NCI-H82 (cell line): ENCODE results near the gene ERG28.
"Not testable (repeated sequence)": the region's sequence is repeated elsewhere in the genome, so short reads cannot be mapped to it uniquely, and the experiment has no call there.

ENCODE experiments used
- DNase-seq: peaks from one replicate; lab custom pipeline; 2025; lab: John Stamatoyannopoulos, UW

The ERG28 gene, protein sequence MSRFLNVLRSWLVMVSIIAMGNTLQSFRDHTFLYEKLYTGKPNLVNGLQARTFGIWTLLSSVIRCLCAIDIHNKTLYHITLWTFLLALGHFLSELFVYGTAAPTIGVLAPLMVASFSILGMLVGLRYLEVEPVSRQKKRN

DNA sequence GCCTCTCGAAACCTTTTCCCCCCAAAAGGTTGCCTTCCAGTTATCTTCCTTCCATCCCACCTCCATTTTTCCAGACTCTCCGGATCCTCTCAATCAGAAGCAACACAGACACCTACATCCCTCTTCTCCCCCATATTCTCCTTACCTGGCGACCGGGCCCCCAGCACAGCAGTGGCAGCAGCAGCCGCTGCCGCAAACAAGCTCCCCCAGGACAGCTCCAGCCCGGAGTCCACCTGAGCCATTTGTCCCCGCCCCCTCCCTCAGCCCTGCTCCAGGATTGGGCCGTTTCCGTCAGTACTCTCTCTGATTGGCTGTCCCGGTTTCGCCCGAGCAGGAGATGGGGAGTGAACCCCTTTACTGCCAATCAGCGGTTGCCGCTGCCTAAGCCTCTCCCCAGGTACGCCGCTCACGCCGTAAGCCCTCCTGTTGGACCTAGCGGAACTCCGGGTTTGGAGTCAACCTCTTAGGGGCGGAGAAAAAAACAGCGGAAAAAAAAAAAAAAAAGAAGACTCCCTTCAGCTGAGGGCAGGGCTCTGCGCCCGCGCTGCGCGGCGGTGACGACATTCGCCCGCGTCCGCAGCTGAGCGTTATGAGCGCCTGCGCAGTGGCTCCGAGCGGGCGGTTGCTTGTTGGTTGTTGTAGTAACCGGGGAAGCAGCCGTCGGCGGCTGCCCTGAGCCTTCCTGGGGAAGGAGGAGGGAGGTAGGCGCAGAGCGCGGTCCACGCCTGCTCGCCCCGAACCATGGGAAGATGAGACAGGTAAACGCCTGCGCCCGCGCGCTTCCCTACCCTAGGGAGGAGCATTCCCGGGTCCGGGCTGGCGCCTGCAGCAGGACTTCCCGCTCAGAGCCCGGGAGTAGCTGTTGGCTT is at the start of gene ERG28, which contains the start of gene TTLL5:
Gene ERG28, minus strand, starts transcription at position 247 of the 869 bp plus-strand sequence. CDS start 3,374 bp downstream, outside the sequence.
Gene TTLL5, plus strand, starts transcription at position 617 of the 869 bp plus-strand sequence. CDS start 1,904 bp downstream, outside the sequence.
- DNase-seq: peak; percentile 99

- DNase-seq: peak; percentile 80
Measured at GRCh38 chr14:75709207-75709812, 48.6 kb upstream of the ERG28 start.

DNA sequence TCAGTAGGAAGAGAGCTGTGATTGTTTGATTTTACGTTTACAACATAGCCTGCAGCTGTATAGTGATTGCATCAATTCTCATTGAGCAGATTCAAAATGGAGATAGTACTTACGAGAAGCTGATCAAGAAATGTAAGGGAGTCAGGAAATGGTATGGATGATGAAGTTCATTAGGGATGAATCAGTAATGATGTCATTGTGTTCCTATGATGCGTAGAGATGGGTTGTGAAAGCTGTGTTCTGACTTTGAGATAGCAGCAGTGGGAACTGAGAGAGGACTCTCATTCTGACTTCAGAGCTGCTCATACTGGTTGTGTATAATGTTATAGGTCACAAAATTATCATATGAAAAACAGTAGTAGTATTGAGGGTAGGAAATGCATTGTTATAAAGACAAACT is 44.3 kb upstream of the ERG28 start:
- no peak for DNase-seq

GRCh38 chr14:75703467-75703866 is 42.8 kb upstream of the ERG28 start:
- DNase-seq: no peak

GRCh38 chr14:75702616-75703261 is 42.1 kb upstream of the ERG28 start:
- no peak for DNase-seq

- no peak for DNase-seq
Measured at GRCh38 chr14:75702122-75702521, 41.4 kb upstream of the ERG28 start.

GRCh38 chr14:75700295-75700694 is 39.6 kb upstream of the ERG28 start:
- no peak for DNase-seq

DNA sequence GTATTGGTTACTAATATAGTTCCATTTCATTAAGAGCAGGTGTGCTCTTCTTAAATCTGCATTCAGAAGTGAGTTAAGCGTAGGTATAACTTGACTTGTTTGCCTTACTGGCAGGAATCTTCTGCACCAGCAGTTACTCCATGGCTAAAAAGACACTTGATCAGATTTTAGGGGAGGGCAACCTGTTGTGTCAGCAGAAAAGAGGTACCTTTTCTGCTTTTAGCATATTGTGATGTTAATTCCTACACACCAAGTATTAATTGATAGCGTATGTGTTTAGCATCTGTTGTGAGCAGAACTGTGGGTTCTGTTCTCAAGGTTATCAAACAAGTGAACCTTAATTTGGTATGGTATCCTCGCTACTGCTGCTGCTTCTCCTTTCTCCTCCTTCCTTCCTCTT is 38.7 kb upstream of the ERG28 start:
- no peak for DNase-seq

- no peak for DNase-seq
Measured at GRCh38 chr14:75697918-75698317, 37.2 kb upstream of the ERG28 start.

DNA sequence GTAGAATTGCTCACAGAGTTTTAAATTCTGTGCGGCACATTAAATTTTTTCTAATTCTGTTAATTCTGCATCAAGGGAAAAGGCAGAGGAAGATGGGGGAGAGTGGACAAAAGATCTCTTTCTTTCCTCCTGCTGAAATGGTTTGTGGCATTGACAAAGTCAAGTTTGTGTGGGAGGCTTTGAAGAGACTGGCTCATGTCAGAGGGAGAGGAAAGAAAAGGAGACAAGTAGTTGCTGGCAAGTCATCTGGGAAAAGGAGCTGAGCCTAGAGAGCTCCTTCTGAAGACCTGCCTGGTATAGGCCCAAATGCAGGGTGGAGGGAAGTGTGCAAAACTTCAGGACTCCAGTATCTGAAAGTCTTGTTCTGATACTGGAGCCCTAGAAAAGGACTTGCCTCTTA is 36.7 kb upstream of the ERG28 start:
- no peak for DNase-seq

DNA sequence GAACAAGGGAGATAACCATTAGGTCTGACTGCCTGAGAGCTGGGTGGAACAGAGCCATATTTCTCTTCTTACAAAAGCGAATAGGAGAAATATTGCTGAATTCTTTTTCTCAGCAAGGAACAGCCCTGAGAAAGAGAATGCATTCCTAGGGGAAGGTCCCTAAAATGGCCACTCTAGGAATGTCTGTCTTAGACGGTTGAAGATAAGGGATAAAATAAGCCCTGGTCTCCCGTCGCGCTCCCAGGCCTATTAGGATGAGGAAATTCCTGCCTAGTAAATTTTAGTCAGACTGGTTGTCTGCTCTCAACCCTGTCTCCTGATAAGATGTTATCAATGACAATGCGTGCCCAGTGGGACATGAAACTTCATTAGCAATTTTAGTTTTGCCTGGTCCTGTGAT is 34.3 kb upstream of the ERG28 start:
- DNase-seq: not testable (repeated sequence)

GRCh38 chr14:75690010-75690409 is 29.3 kb upstream of the ERG28 start:
- no peak for DNase-seq

GRCh38 chr14:75689012-75689411 is 28.3 kb upstream of the ERG28 start:
- no peak for DNase-seq

DNA sequence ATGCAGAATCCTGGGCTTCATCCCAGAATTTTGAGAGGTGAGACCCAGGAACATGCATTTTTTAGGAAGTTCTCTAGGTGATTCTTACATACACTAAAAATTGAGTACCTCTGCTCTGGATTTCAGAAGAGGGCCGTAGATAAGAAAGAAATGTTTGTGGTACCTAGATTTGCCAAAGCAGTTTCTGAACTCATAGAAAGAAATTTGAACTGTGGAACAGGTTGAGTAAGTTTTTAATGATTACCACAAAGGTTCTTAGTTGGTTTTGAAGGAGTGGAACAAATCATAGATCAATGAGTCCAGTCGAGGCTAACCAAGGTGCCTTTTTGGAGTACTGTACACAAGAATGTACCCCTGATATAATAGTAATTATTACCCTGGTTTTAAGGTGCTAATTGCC is 25.2 kb upstream of the ERG28 start:
- no peak for DNase-seq

GRCh38 chr14:75675265-75675960 is 14.7 kb upstream of the ERG28 start:
- peak; percentile 31 for DNase-seq

- no peak for DNase-seq
Measured at GRCh38 chr14:75673345-75674035, 12.8 kb upstream of the ERG28 start.

DNA sequence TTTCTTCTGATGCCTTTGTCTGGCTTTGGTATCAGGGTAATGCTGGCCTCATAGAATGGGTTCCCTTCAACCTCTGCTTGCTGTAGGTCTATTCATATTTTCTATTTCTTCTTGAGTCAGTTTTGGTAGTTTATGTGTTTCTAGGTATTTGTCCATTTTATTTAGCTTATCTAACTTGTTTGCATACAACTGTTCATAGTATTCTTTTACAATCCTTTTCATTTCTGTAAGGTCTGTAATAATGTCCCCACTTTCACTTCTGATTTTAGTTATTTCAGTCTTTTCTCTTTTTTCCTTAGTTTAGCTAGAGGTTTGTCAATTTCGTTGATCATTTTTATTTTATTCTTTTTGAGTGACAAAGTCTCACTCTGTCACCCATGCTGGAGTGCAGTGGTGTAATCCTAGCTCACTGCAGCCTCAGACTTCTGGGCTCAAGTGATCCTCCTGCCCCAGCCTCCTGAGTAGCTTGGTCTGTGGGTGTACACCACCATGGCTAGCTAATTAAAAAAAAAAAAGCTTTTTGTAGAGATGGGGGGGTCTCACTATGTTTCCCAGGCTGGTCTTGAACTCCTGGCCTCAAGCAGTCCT is 12.0 kb upstream of the ERG28 start:
- no peak for DNase-seq

- DNase-seq: no peak
Measured at GRCh38 chr14:75667099-75667765, 6.6 kb upstream of the ERG28 start.

DNA sequence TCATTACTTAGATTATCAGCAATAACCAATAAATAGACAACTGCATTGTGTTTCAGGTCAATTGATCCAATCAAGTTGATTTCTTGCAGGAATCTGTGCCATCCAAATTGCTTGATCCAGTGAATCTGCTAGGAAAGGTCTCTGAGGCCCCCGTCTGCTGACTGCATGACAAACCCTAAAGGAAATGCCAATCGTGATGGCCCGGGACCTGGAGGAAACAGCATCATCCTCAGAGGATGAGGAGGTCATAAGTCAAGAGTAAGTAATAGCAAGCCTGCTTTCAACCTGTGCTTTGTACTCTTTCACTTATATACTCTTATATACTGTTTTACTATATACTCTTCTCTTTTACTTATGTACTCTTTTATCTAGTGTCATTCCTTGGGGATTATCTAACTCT is 2.3 kb upstream of the ERG28 start:
- DNase-seq: no peak

- DNase-seq: no peak
Measured at GRCh38 chr14:75661499-75661814, 781 bp upstream of the ERG28 start.

GRCh38 chr14:75660238-75660629 is 442 bp downstream of the ERG28 start:
- DNase-seq: no peak
